NB4 (cell line): Measurements from ENCODE around the gene FRMPD1.

ENCODE experiments used
- CTCF ChIP-seq: IDR thresholded peaks from one replicate; pipeline ENCODE4 v1.5.1; 2012; ENCODE audit warnings: low read depth, low read length
- POLR2A ChIP-seq: IDR thresholded peaks from 2 replicates; pipeline ENCODE4 v1.6.1; 2011; ENCODE audit warnings: mild to moderate bottlenecking; ENCODE audit not compliant: insufficient read length; ENCODE audit errors: extremely low read depth

- no peak for TF ChIP-seq CTCF
- no peak for TF ChIP-seq POLR2A
Observed at GRCh38 chr9:37715260-37715659, 64.5 kb downstream of the FRMPD1 start.
